GM18508 (cell line): ENCODE results near the gene RALB.
"Not testable (repeated sequence)": the region's sequence is repeated elsewhere in the genome, so short reads cannot be mapped to it uniquely, and the experiment has no call there.

ENCODE experiments used
- ATAC-seq: cut with Tn5 transposase; IDR thresholded peaks from one replicate; pipeline ENCODE4 v1.9.1; 2021; ENCODE audit warnings: moderate number of reproducible peaks; ENCODE audit not compliant: insufficient read depth, unreplicated experiment

The RALB gene

GRCh38 chr2:120240901-120241429, 11.7 kb upstream of the RALB start:
- ATAC-seq: no peak

DNA sequence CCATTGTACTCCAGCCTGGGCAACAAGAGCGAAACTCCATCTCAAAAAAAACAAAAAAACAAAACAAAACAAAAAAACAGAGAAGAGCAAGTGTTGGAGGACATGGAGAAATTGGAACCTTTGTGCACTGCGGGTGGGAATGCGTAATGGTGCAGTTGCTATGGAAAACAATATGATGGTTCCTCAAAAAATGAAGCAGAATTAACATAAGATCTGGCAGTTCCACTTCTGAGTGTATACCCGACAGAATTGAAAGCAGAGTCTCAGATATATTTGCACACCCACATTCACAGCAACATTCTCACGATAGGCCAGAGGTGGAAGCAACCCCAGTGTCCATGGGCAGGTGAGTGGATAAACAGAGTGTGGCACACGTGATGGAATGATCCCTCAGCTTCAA, 11.0 kb upstream of the RALB start:
- ATAC-seq: no peak

DNA sequence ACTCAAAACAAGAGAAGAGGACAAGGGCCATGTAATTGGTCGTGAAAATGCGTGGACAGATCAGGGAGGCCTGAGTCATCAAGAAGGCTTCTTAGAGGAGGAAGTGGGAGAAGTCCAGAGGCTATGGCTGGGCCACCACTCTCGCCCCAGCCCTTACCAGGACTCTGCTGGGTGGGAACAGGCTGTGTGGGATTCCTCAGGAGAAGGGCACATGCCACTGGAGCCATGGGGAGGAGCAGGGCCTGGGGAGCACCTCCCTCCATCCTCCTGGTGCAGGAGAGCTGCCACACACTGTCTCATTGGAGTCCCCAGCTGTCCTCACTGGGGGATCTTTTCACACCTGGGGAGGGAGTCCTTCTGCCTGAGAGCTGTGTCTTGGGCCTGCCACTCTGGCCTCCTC, 9.4 kb upstream of the RALB start:
- no peak for ATAC-seq

DNA sequence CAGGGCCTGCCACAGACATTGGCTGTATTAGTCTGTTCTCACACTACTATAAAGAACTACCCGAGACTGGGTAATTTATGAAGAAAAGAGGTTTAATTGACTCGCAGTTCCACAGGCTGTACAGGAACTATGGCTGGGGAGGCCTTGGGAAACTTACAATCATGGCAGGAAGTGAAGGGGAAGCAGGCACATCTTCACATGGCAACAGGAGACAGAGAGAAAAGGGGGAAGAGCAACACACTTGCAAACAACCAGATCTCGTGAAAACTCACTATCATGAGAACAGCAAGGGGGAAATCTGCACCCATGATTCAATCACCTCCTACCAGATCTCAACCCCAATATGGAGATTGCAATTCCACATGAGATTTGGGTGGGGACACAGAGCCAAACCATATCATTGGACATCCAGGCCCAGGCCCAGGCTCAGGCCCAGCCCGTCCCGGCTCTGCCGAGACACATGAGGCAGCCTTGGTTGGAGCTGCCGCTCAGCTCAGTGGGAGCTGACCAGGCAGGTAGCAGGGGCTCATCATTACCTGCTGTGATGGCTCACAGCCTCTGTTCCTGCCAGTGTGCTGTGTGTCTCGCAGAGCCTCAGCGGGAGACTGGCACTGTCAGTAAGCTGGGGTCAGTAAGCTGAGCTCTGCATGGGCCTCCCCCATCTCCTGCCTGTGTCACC, 8.6 kb upstream of the RALB start:
- no peak for ATAC-seq

- ATAC-seq: no peak
These were observed 7.8 kb upstream of the RALB start for GRCh38 chr2:120244656-120245519.

DNA sequence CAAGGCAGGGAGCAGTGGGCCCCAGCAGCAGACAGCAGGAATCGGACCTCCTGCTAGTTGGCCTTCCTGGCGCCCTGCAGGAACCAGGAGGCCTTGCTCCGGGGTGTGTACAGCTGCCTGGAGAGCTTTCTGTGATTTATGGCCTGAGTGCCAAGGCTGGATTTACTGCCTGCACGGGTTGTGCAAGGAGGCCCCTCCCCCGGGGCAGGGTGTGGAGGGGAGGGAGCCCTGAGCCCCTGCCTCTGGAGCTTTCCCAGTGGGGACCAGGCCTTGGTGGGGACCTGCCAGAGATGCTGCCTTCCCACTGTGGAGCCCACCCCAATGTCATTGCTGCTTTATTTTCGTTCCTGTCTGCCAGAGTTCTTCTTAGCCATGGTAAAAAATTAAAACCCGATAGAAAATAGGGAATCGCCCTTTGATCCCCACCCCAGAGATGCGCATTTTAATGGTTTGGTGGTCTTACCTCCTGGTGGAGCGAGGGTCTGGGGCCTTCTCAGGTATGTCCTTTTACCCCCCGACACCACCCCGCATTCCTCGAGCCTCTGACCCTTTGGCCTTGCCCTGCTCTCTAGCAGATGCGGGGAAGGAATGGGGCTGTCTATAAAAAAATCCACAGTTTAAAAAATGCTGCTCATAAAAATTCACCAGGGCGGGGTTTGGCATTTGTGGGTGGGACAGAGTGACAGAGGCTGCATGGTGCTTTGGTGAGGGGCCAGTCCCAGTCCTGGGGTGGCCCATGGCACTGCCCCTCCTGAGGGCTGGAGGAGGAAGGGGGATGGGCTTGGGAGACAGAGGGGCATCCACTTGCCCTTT, 6.9 kb upstream of the RALB start:
- no peak for ATAC-seq

GRCh38 chr2:120246546-120247300, 5.9 kb upstream of the RALB start:
- no peak for ATAC-seq

DNA sequence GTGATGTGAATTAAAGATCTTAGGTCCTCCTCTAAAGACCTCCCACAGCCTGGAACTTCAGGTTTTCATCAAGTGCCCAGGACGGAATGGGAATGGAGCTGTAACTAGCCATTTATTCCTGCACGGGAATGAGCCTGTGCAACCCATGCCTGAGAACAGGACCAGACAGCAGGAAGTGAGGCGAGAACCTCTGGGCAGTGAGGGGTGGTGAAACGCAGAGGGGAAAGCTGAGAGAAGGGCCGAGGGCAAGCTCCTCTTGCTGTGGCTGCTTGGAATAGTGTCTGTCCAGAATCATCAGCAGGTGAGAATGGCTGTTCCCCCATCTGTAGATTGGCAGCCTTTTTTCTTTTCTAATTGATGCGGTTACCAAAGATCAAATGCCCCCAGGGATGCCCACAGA, 4.8 kb upstream of the RALB start:
- ATAC-seq: no peak

GRCh38 chr2:120250640-120251039, 2.0 kb upstream of the RALB start:
- no peak for ATAC-seq

GRCh38 chr2:120251078-120251477, 1.6 kb upstream of the RALB start:
- ATAC-seq: no peak

DNA sequence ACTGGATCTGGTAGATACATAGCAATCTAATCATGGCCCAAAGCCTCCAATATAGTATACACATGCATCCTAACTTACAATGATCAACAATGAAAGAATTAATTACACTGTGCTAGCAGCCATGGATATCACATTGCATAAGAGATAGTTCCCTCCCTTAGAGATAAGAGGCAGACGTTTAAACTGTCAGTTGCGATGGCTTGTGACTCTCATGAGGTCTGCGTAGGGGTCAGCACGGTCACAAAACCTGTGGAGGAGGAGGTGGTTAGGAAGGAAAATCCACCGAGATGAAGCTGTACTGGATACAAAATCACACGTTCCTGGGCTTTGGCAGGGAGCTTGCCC, 800 bp upstream of the RALB start:
- no peak for ATAC-seq

DNA sequence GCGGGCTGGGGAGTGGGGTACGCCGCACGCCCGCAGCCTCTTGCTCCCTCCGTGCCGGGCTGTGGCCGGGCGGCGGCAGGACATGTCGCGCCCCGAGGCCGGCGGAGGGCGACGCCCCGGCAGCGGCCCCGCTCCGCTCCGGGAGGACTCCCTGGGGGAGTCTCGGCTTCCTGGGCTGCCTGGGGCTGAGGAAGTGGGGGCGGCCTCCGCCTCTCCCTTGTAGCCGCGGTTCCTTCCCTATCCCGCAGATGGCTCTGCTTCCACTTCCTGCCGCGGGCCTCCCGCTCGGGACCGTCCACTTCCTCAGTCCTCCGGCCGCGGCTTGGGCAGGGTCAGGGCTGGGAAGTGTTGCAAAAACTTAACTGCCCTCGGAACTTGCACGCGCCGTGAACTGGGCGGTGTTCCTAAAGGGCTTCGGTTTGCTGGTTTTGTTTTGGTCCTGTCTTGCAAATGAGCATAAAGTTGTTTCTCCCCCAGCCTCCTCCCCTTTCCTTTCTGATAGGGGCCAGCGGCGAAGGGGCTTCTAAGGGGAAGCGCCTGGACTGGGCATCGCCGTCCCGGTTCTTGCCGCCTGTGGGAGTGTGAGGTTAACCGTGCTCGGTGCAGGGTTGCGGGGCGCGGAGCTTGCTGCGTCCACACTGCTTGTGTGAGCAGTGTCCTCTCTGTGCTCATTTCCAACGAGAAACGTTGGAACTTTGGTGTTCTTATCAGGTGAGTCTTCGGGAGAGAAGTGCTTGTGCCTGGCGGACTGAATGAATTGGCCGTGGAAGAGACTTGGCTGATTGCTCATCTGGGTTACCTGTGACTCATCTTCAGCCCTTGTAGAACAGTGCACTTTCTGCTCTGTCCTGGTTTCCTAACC, 600 bp downstream of the RALB start:
- peak; percentile 19 for ATAC-seq

DNA sequence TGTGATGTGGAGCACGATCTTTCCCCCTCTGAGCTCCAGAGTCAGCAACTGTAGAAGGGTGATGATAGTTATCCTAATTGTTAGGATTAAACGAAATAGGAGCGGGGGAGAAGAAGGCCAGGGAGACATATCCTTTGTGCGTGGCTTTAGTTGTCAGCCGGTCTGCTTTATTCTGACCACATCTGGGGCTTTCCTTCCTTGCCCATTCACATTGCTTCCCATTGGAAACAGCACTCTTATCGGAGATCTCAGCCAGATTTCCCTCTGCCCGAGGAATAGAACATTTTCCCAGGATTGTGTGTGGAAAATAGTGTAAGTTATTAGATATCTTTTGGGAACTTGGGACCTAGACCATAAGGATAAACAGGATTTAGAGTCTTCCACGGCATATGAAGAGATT, 1.5 kb downstream of the RALB start:
- ATAC-seq: no peak

DNA sequence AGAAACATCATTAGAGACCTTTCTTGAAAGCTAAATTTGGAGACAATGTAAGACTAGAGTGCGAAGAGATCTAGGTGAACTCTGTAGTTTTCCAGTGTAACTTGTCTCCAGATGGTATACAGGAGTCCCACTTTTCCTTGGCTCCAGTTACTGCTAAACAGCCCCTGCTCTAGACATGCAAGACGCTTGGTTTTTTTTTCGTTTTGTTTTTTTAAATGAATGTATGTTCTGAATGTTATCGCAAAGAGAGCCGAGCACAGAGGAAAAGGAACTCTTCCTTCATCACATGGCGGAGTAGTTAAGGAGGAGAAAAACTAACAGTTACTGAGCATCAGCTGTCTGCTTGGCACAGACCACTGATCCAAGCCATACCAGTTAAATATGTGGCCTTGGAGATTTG, 2.4 kb downstream of the RALB start:
- ATAC-seq: no peak

DNA sequence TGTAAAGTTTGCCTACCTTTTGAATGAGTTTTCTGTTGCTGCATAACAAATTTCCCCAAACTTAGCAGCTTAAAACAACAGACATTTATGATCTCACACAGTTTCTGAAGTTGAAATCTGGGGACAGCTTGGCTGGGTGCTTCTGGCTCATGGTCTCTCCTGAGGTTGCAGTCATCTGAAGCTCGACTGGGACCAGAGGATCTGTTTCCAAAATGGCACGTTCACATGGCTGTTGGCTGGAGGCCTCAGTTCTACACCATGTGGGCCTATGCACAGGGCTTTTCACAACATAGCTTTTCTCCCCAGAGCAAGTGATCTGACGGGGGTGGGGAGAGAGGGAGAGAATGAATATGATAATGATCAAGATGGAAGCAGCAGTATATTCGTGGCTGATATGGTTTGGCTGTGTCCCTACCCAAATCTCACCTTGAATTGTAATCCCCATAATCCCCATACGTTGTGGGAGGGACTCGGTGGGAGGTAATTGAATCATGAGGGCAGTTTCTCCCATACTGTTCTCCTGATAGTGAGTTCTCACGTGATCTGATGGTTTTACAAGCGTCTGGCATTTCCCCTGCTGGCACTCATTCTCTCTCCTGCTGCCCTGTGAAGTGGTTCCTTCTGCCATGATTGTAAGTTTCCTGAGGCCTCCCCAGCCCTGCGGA, 3.5 kb downstream of the RALB start:
- no peak for ATAC-seq

- ATAC-seq: no peak
These were observed 4.0 kb downstream of the RALB start for GRCh38 chr2:120256651-120257000.

GRCh38 chr2:120257522-120257921, 4.9 kb downstream of the RALB start:
- no peak for ATAC-seq

DNA sequence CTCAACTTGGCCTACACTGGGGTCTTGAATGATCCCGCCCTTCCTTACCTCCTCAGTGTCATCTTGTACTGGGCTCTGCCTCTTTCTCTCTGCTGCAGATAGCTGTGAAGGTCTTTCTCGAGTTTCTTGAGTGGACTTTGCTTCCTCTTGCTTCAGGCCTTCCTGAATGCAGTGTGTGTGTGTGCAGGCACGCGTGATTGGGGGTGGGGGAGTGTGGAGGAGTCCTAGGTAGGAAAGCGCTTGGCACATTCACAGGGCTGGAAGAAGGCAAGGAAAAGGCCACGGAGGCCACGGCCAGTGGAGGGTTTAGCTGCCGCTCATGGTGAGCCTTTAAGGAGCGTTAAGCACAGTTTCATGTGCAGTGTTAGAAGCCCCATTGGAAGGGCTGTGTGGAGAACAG, 5.5 kb downstream of the RALB start:
- ATAC-seq: no peak

DNA sequence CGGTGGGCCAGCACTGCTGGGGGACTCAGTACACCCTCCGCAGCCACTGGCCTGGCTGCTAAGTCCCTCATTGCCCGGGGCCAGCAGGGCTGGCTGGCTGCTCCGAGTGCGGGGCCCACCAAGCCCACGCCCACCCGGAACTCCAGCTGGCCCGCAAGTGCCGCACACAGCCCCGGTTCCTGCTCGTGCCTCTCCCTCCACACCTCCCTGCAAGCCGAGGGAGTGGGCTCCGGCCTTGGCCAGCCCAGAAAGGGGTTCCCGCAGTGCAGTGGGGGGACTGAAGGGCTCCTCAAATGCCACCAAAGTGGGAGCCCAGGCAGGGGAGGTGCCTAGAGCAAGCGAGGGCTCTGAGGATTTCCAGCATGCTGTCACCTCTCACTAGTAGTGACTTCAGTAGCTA, 7.3 kb downstream of the RALB start:
- ATAC-seq: not testable (repeated sequence)
